HG02884 (cell line): ENCODE measurements around the gene SLC25A28.

Experiments
- ATAC-seq: cut with Tn5 transposase; IDR thresholded peaks from one replicate; pipeline ENCODE4 v1.9.1; 2021; ENCODE audit warnings: mild to moderate bottlenecking, moderate library complexity; ENCODE audit not compliant: unreplicated experiment

The SLC25A28 gene

DNA sequence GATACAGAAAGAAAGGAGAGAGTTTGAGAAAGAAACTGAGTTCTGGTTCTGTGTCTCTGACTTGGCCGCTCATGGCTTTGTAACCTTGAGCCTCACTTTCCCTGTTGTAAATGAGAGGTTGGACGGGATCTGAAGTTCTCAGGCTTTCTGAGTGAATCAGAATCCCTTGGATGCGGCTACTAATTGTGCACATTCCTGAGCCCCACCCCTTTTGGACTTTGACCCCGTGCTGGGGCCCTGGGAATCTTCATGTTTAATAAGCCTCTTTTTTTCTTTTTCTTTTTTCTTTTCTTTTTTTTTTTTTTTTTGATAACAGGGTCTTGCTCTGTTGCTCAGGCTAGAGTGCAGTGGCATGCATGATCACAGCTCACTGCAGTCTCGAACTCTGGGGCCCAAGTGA lies 26.9 kb downstream of the SLC25A28 start:
- ATAC-seq, result no peak

DNA sequence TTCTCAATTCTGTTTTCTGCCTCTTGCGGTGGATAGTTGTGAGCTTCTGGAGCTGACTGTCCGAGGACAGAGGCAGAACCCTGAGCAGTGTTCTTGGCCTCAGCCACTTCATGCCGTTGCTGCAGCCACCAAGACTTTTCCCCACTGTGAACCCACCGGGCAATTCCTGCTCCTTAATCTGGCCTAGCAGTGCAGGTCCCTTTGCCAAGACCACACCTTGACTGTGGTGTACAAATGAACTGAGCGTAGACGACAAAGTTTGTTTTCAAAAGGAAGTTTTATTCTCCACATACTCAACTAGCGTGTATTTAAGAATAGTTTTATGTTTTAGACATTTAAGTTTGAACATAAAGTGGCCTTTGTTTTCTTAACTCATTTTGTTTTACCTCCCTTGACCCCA lies 29.4 kb downstream of the SLC25A28 start:
- ATAC-seq, result no peak

GRCh38 chr10:99583687-99584086 lies 36.6 kb downstream of the SLC25A28 start:
- no peak for ATAC-seq

DNA sequence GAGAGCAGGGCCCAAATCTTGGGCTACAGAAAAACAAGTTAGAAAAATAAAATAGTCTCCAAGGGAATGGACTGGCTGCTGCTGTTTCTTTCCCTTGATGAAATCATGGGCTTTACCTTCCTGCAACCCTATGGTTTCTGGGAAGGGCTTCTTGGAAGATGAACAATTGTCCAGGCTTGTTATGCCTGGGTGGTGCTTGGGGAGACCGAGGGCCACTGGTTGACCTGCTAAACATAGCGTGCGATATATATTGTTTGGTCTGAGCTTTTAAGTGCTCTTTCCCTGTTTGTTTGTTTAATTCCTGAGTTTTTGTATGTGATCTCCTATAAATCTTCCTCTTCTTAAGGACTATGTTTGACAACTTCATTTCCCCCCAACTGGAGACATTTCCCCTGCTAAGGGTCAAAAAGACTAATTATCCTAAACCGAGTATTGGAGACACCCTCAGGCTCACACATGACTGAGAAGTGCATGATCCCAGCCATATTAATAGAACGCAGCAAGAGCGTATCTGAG lies 37.9 kb downstream of the SLC25A28 start:
- ATAC-seq, result no peak

GRCh38 chr10:99579971-99580370 lies 40.3 kb downstream of the SLC25A28 start:
- ATAC-seq, result no peak

DNA sequence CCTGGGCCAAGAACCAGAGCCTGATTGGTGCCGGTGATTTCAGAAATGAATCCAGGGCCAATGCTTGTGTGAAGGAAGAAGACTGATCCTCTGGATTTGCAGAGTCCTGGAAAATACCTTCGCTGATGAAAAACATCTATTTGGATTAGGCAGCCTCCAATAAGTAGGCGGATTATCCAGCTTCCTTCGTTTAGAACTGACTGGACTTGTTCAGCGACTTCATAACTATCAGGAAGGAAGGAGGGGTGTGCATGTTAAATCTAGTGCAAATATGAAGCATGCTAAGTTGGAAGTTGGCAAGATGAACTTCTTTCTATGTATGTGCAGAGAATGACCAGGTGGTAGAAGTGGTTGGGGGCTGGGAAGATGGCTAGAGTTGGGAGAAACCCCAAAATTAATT lies 46.4 kb downstream of the SLC25A28 start:
- no peak for ATAC-seq

DNA sequence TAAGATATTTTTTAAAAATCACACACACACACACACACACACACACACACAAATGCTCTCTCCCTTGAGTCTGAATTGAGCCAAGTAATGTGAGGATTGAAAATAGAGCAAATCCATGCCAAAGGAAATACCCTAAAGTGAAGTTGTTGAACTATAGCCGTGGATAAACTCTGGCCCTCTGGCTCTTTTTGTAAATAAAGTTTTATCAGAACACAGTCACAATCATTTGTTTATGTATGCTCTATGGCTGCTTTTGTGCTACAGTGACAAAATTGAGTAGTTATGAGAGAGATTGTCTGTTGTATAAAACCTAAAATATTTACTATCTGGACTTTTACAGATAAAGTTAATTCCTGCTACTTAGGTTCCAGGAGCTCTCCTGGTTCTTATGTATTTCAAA lies 48.4 kb downstream of the SLC25A28 start:
- ATAC-seq, result no peak

- ATAC-seq, result no peak
These were observed 50.3 kb downstream of the SLC25A28 start for GRCh38 chr10:99569961-99570360.

DNA sequence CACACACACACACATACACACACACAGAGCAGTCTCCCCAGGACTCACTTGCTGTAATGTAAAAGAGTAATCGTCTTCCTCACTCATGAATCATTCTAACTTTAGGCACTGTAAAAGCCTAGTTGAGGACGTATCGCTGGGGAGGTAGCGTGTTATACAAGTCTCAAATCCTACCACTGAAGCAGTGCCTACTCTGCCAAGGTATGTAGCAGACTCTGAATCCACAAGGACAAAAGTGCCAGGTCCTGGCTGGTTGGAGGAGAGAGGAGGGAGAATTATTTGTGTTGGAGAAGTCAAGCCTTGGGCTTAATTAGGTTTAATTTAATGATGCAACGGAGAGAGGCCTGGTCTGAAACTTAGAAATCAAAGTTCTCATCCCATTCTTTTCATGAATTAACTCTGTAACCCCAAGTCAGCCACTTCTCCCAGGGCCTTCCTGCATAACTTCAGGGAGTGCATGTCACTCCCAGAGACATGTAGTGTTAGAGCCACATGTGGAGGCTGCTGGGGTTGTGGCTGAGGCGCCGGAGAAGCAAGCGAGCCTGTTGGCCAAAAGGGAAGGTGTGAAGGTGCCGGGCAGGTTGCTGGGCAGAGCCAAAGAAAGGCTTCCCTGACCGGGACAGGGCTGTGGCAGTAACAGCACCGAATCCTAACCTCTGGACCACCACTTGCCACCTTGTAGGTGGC lies 50.8 kb downstream of the SLC25A28 start:
- ATAC-seq, result no peak

- no peak for ATAC-seq
These were observed 55.1 kb downstream of the SLC25A28 start for GRCh38 chr10:99565166-99565565.

- ATAC-seq, result no peak
These were observed 55.9 kb downstream of the SLC25A28 start for GRCh38 chr10:99564361-99564760.

DNA sequence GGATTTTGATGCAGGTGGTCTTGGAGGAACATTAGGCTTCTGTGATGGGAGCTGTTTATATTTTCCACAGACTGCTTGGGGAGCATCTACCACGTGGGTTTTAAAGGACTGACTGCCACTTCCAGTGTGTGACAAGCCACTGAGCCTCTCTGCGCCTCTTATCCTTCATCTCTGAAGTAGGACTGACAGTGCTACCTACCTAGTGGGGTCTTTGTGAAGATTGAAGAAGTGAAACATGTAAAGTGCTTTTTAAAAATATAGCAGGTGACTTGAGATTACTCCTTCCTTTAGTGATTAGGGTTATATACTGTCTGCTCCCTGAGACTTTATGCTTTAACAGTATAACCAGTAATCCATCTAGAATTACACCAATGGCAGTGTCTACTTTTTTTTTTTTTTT lies 57.6 kb downstream of the SLC25A28 start:
- no peak for ATAC-seq
